ENCODE measurements around the gene CCDC120.

DNA sequence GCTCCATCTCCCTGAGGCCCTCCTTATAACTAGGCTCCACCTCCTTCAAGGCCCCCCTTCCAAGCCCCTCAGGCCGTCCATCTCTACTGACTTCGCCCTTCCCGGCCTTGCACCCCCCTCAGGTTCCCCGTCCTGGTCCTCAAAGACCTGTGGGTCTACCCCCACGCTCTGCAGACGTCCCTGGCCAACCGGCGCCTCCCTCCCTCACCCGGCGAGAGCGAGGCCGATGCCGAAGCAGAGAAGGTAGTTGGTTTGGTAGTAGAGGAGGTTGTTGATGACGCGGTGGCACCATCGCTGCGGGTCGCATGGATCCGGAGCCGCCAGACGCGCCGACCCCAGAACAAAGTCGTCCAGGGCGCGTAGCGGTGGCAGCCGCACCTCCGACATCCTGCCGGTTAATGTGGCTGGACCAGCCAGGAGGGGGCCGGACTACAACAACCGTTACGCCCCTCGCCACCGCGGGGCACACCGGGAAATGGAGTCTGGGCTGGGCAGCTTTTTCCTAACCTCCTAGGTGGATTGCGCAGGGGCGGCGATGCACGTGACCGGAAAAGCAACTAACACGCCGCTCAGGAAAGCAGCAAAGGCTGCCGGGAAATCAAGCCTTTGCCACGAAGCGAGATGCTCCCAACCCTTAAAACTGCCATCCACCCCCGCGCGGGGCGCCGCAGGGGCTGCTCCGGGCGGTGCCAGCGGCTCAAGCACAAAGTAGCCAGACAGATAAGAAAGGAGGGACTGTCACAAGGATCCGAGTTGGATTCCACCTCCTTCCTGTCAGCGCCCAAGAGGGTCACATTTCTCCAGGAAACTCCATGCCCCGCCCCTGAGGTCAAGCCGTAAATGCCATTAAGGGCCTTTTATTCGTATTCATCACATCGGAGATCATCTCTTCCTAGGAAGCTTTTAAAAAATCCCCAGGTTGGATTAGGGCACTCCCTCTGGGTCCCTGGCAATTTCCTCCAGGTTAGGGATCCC lies 15.1 kb downstream of the CCDC120 start, which contains the start of gene PRAF2:
- TF ChIP-seq, protein P1, sequence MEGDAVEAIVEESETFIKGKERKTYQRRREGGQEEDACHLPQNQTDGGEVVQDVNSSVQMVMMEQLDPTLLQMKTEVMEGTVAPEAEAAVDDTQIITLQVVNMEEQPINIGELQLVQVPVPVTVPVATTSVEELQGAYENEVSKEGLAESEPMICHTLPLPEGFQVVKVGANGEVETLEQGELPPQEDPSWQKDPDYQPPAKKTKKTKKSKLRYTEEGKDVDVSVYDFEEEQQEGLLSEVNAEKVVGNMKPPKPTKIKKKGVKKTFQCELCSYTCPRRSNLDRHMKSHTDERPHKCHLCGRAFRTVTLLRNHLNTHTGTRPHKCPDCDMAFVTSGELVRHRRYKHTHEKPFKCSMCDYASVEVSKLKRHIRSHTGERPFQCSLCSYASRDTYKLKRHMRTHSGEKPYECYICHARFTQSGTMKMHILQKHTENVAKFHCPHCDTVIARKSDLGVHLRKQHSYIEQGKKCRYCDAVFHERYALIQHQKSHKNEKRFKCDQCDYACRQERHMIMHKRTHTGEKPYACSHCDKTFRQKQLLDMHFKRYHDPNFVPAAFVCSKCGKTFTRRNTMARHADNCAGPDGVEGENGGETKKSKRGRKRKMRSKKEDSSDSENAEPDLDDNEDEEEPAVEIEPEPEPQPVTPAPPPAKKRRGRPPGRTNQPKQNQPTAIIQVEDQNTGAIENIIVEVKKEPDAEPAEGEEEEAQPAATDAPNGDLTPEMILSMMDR (IDR thresholded peaks at IDR 0.05), result no peak
- TF ChIP-seq POLR2A (IDR thresholded peaks at IDR 0.05), result peak in 1 of 2 donors; percentile 46
